Kidney (tissue), 14 donors: ENCODE measurements around the gene SLC47A1. TPM values are rescaled to one million over a fixed set of nuclear protein-coding genes. Genes with fewer than 3 reads are reported as not detected.

Experiments
- DNase-seq, 5 donors: peaks; one replicate each; pipeline ENCODE4 v3.0.0-alpha.2; 2013 to 2020
- FAIRE-seq: peaks from 2 replicates; lab custom pipeline; 2012; peaks lifted over from hg19 to GRCh38; lab: Jason Lieb, UNC
- H3K27ac ChIP-seq, 2 donors: one replicate each; pipeline ENCODE4 v1.7.0; 2013; ENCODE audit warnings: low read depth in 2 of 2, low read length in 2 of 2, inconsistent platforms in 1 of 2
- H3K27me3 ChIP-seq: one replicate; pipeline ENCODE4 v1.7.1; 2013; ENCODE audit warnings: low read length, inconsistent platforms; ENCODE audit not compliant: control insufficient read depth, insufficient read depth
- H3K36me3 ChIP-seq, 3 donors: one replicate each; pipeline versions ENCODE4 v1.7.0 to v1.7.1; 2013; ENCODE audit warnings: low read length in 3 of 3, control low read depth in 1 of 3, inconsistent platforms in 1 of 3; ENCODE audit not compliant: insufficient read depth in 3 of 3, control insufficient read depth in 2 of 3
- H3K4me1 ChIP-seq, 3 donors: one replicate each; pipeline versions ENCODE4 v1.7.0 to v1.7.1; 2013; ENCODE audit warnings: low read length in 3 of 3, inconsistent platforms in 1 of 3, low read depth in 1 of 3; ENCODE audit not compliant: control insufficient read depth in 2 of 3, insufficient read depth in 2 of 3
- H3K4me3 ChIP-seq, 3 donors: one replicate each; pipeline versions ENCODE4 v1.7.0 to v1.8.1; 2013; ENCODE audit warnings: low read length in 3 of 3, control low read depth in 1 of 3, inconsistent platforms in 1 of 3
- H3K9ac ChIP-seq, 3 donors: one replicate each; pipeline versions ENCODE4 v1.7.0 to v1.7.1; 2013; ENCODE audit warnings: low read length in 3 of 3, control low read depth in 1 of 3, inconsistent platforms in 1 of 3
- H3K9me3 ChIP-seq, 3 donors: one replicate each; pipeline versions ENCODE4 v1.7.0 to v1.7.1; 2013; ENCODE audit warnings: low read length in 3 of 3, control low read depth in 1 of 3, inconsistent platforms in 1 of 3; ENCODE audit not compliant: control insufficient read depth in 2 of 3, insufficient read depth in 1 of 3
- intact Hi-C: fragments of 100-400 bp; cut with DNase I; formaldehyde crosslinking; loops from one replicate; pipeline ENCODE4 v1.11.1; 2022
- polyA plus RNA-seq: library from polyadenylated mRNA; stranded (reverse); fragments of 350-450 nt; fragmentation: Illumina TruSeq; extraction: RNeasy Lipid Tissue Mini Kit (QIAGEN cat#74804); gene quantifications from one replicate; pipeline ENCODE4 v1.2.3, GENCODE V29; 2014; ENCODE audit warnings: low read depth, low replicate concordance; ENCODE audit not compliant: insufficient read depth
- total RNA-seq: library from RNA; stranded (reverse); fragmentation: NEBNext Ultra II Directional; extraction: Animal tissue kit (Norgen Biotek cat#: 25700); gene quantifications from one replicate; pipeline ENCODE4 v1.2.1, GENCODE V29; 2021
- TF ChIP-seq, protein P1 (sequence below): IDR thresholded peaks from 3 replicates; pipeline ENCODE4 v1.5.1; 2012; ENCODE audit warnings: mild to moderate bottlenecking, moderate library complexity, borderline replicate concordance; ENCODE audit not compliant: insufficient read depth; ENCODE audit errors: extremely low read depth
- donor health status: control.
- donor health status: control.
- donor health status: control.
- donor health status: control.
- donor health status: control.
- donor health status: DM: yes; HTN: yes; CAD: no.
- donor health status: Normal renal cell carcinoma (clear cell type).

Gene SLC47A1
- total and polyA plus RNA-seq, 2 donors from 2014 or later = 26.0 to 94.8 TPM

DNA sequence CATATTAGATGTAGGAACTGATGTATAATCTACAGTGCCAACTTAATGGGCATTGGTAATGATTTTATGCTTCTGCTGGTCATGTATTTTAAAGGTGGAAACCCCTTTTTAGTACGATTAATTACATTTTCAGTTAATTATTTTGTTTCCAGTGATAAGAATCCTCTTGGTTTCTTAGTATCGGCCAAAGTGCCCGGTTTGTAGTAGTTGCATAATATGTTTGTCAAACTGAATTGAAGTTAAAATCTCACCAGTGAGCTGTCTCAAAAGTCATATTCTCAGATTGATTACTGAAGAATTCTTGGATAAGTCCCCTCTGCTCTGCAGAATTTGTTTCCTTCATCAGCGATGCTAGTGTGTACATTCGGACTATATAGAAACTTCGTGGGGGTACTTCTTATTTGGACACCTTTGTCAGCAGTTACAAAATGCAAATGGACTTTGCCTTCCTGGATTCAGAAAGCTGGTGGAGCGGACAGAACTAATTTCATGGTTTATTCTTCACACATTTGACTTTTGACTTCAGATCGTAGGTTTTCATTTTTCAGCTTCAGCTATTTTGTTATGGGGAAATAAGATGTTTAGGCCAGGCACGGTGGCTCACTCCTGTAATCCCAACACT lies 28.2 kb downstream of the SLC47A1 start:
- H3K27me3 ChIP-seq = no peaks in the 10 kb centered on the region
- DNase-seq (no peak), FAIRE-seq (no peak)
- TF ChIP-seq, protein P1, sequence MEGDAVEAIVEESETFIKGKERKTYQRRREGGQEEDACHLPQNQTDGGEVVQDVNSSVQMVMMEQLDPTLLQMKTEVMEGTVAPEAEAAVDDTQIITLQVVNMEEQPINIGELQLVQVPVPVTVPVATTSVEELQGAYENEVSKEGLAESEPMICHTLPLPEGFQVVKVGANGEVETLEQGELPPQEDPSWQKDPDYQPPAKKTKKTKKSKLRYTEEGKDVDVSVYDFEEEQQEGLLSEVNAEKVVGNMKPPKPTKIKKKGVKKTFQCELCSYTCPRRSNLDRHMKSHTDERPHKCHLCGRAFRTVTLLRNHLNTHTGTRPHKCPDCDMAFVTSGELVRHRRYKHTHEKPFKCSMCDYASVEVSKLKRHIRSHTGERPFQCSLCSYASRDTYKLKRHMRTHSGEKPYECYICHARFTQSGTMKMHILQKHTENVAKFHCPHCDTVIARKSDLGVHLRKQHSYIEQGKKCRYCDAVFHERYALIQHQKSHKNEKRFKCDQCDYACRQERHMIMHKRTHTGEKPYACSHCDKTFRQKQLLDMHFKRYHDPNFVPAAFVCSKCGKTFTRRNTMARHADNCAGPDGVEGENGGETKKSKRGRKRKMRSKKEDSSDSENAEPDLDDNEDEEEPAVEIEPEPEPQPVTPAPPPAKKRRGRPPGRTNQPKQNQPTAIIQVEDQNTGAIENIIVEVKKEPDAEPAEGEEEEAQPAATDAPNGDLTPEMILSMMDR = no peak
- H3K9me3 ChIP-seq = no peaks in the 10 kb centered on the region
- intact Hi-C loops = no loop called here
- H3K4me3 ChIP-seq = no peak overlapping the region
- H3K4me1 ChIP-seq = peaks cover 0 to 7% (median 0%) of the 10 kb centered on the region in 3 donors
- H3K27ac ChIP-seq = peak overlapping the region in 1 of 2 donors; percentile 30
- H3K36me3 ChIP-seq = peaks cover 0 to 3% (median 0%) of the 10 kb centered on the region in 3 donors
- H3K9ac ChIP-seq = no peak overlapping the region

- no peak for FAIRE-seq
- peaks cover 0 to 9% (median 0%) of the 10 kb centered on the region in 3 donors for H3K36me3 ChIP-seq
- intact Hi-C loops = no loop called here
These were observed 32.3 kb downstream of the SLC47A1 start for GRCh38 chr17:19565817-19566575.

DNA sequence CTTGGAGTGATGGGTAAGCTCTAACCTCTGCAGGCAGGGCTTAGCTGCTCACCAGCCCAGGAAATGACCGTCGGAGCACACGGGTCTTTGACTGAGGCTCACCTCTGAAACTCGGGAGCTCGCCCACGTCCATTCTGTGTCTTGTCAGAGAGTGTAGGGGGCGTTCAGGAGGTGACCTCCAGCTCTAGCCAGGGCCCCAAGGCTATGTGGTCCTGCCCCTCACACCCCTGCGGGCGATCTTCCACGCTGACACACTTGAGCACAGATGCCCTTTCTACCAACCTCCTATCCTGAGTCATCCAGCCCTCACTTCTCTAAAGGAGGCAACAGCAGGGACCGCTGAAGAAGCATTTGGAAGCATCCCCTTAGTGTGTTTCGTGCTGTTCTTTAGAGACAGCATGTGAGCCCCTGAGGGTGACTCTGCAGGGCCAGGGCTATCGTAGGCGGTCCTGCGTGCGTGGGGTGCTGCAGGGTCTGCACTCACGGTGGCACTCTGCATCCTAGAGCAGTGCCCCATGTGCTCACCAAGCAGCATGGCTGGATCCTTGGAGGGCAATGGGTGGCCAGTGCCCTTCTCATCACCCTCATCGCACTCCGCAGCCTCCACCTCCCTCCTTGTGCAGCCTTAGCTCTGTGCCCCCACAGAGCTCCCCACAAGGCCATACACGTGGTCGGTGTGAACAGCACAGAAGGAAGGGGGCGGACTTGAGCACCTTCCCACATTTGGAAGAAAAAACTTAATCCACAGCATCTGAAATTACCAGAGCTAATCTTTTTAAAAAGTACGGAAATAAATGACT lies 33.8 kb downstream of the SLC47A1 start:
- Histone ChIP-seq H3K4me1 (peaks cover 0 to 10% (median 0%) of the 10 kb centered on the region in 3 donors), H3K4me3 (no peak overlapping the region)
- intact Hi-C loops = no loop called here

More at GRCh38 chr17:19565817-19566575, 32.3 kb downstream of the SLC47A1 start:
- Histone ChIP-seq H3K9me3 (no peaks in the 10 kb centered on the region), H3K27ac (no peak overlapping the region), H3K4me3 (no peak overlapping the region), H3K9ac (no peak overlapping the region), H3K4me1 (peaks cover 0 to 10% (median 0%) of the 10 kb centered on the region in 3 donors), H3K27me3 (no peaks in the 10 kb centered on the region)
- TF ChIP-seq, protein P1 = no peak
- DNase-seq = no peak

More for the DNA sequence above, 33.8 kb downstream of the SLC47A1 start:
- DNase-seq = no peak
- TF ChIP-seq, protein P1 = no peak
- Histone ChIP-seq H3K36me3 (peaks cover 0 to 9% (median 7%) of the 10 kb centered on the region in 3 donors), H3K9me3 (no peaks in the 10 kb centered on the region), H3K9ac (no peak overlapping the region), H3K27me3 (no peaks in the 10 kb centered on the region), H3K27ac (no peak overlapping the region)
- FAIRE-seq = no peak
